ENCODE data around the gene SFTPB.

Gene SFTPB

DNA sequence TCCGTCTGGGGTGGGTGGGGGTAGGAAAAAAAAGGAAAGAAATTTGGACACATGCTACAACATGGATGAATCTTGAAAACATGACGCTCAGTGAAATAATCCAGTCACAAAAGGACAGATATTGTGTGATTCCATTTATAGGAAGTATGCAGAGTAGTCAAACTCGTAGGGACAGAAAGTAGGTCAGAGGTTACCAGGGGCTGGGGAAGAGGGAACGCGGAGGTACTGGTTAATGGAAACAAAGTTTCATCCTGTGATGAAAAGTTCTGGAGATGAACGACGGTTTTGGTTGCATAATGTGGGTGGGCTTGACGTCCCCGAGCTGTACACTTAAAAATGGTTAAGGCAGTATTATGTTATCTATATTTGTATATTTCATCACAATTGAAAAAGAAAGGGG is 4.5 kb upstream of the SFTPB start:
- TF ChIP-seq, protein P1, sequence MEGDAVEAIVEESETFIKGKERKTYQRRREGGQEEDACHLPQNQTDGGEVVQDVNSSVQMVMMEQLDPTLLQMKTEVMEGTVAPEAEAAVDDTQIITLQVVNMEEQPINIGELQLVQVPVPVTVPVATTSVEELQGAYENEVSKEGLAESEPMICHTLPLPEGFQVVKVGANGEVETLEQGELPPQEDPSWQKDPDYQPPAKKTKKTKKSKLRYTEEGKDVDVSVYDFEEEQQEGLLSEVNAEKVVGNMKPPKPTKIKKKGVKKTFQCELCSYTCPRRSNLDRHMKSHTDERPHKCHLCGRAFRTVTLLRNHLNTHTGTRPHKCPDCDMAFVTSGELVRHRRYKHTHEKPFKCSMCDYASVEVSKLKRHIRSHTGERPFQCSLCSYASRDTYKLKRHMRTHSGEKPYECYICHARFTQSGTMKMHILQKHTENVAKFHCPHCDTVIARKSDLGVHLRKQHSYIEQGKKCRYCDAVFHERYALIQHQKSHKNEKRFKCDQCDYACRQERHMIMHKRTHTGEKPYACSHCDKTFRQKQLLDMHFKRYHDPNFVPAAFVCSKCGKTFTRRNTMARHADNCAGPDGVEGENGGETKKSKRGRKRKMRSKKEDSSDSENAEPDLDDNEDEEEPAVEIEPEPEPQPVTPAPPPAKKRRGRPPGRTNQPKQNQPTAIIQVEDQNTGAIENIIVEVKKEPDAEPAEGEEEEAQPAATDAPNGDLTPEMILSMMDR (IDR thresholded peaks at IDR 0.05), result no peak

DNA sequence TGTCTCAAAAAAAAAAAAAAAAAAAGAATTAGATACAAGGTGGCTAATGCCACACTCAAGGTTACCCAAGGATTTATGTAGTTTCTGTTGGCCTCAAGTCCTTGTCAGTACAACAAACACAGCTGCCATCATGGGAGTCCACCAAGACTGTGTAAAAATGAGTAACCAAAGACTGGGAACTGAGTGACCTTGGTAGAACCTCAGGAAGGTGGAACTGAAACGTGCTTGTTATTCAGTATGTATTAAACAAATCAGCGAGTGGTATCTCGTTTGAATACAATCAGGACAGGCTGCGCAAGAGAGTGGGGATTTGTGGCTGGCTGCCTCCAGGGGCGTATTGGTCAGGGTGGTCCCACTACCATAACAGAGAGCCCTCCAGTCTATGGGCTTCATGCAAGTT is 1.6 kb upstream of the SFTPB start:
- TF ChIP-seq, protein P1 (IDR thresholded peaks at IDR 0.05), result no peak

DNA sequence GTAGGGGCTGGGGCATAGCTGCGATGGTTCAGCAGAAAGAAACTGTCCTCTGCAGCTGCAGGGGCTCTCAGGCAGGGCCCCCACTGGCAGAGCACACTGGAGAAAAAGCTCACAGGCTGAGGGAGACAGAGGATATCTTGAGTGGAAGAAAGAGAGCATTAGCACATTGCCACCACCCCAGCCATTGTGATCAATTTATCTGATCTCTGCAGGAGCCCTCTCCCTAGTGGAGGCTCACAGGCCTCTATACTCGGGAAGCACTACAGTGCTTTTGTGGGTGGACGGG is 801 bp upstream of the SFTPB start:
- TF ChIP-seq, protein P1 (IDR thresholded peaks at IDR 0.05), result no peak

DNA sequence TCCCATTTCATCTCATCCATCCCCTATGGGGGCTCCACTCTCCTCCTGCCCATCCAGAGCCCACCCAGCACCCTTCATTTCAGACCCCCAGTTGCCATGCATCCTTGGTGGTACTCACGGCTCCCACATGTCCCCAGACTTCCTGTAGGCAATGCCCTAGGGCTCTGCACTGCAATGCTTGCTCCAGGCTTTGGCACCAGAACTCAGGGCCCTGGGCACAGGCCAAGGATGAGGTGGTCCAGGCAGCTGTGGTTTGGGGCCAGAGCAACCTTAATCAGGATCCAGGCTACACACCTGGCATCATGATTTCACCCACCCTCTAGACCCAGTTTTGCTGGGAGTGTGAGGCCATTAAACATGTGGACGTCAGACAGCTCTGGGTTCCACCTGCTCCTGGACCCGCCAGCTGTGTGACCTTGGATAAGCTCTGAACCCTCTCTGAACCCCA is 414 bp downstream of the SFTPB start:
- TF ChIP-seq, protein P1 (IDR thresholded peaks at IDR 0.05), result no peak

DNA sequence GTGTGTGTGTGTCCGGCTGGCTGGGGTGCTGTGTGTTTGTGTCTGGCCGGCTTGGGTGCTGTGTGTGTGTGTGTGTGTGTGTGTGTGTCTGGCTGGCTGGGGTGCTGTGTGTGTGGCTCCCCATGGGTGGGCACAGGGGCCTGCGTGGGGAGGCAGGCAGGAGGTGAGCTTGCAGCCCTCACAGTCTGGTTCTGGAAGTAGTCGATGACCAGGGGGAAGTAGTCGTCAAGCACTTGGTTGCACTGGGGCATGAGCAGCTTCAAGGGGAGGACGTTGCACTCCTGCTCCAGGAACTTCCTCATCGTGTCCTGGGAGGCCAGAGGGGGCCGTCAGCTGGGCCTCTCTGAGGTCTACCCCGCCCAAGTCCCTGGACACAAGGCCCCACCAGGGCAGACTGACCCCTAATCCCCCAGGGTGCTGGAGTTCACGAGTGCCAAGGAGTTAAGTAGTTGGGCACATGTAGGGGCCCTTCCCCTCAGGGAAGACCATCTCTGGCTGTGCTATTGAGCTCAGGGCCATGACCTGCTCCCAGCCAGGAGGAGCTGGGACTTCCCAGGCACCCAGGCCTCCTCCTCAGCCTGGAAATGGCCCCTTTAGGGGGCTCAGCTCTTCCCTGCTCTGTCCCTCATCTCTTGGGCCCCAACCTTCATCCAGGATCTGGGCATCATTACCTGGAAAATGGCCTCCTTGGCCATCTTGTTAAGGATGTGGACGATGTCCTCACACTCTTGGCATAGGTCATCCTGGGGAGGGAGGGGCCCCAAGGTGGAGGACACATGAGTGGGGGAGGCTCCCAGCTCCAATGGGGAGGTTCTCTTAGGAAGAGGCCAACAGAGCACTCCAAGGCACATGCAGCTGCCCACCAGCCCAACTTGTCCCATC is 1.3 kb downstream of the SFTPB start:
- TF ChIP-seq, protein P1 (IDR thresholded peaks at IDR 0.05), result no peak

DNA sequence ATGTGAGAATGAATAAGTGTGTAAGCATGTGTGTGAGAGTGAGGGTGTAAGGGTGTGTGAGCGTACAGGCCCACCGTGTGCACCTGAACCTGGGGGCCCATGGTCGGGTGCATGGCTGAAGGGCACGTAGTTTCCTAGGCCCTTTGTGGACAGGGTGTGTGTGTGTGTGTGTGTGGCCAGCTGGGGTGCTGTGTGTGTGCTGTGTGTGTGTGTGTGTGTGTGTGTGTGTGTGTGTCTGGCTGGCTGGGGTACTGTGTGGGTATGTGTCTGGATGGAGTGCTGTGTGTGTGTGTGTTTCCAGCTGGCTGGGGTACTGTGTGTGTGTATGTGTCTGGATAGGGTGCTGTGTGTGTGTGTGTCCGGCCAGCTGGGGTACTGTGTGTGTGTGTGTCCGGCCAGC is 2.0 kb downstream of the SFTPB start:
- TF ChIP-seq, protein P1 (IDR thresholded peaks at IDR 0.05), result no peak

DNA sequence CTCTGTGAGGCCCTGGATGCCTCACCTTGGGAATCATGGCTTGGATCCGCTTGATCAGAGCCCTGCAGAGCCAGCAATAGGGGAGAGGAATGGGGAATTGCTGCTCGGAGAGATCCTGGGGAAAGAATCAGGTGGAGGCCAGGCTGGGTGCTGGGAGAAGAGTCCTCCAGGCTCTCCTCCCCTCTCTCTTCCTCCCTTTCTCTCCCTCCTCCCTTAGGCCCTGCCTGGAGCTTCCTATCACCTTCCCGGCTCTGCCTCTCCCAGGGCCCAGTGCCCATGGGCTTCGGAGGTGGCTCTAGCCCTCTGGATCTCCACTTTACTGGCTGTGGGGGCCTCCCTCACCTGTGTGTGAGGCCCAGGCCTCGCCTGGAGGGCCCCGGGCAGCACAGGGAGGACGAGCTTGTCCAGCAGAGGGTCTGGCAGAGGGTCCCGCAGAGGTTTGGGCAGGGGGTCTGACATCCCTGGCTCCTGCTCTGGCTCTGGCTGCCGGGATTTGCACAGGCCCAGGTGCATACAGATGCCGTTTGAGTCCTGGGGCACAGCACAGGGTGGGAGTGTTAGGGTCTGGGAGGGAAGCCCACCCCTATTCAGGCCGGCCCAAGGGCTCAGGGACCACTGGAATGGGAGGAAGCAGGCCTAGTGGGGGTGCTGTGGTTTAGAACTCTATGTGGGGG is 2.6 kb downstream of the SFTPB start:
- TF ChIP-seq, protein P1 (IDR thresholded peaks at IDR 0.05), result no peak

Data from LNCAP (cell line).